ENCODE data around the gene RPS8.

DNA sequence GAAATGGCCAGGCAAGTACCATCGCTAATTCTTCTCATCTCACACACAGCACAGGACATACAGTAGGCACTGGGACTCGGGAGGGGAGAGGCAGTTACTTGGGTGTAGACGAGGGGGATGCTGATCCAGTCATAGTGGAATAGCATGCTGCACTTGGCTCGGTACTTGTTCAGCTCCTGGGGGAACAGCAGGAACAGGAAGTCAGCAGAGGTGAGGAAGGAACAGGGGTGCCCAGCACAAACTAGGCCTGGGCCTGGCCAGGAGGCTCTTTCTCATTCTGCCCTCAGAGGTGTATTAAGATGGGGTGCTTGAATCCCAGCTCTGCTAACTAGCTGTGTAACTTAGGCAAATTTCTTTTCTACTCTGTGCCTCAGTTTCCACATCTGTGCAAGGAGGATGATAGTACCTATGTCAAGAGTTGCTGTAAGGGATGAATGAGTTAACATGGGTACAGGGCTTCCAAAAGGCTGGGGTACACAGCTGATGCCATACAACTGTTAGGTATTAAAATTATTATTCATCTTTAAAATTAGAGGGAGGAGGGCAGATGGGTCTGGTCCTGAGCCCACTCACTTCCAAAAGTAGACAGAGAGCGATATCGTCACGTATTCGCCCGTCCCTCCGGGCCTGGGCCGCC is 10.3 kb downstream of the RPS8 start:
- TF ChIP-seq, protein P1, sequence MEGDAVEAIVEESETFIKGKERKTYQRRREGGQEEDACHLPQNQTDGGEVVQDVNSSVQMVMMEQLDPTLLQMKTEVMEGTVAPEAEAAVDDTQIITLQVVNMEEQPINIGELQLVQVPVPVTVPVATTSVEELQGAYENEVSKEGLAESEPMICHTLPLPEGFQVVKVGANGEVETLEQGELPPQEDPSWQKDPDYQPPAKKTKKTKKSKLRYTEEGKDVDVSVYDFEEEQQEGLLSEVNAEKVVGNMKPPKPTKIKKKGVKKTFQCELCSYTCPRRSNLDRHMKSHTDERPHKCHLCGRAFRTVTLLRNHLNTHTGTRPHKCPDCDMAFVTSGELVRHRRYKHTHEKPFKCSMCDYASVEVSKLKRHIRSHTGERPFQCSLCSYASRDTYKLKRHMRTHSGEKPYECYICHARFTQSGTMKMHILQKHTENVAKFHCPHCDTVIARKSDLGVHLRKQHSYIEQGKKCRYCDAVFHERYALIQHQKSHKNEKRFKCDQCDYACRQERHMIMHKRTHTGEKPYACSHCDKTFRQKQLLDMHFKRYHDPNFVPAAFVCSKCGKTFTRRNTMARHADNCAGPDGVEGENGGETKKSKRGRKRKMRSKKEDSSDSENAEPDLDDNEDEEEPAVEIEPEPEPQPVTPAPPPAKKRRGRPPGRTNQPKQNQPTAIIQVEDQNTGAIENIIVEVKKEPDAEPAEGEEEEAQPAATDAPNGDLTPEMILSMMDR (IDR thresholded peaks at IDR 0.05) = no peak
- TF ChIP-seq POLR2A (IDR thresholded peaks at IDR 0.05; ENCODE audit: low read depth) = no peak
- no peak for TF ChIP-seq POLR2AphosphoS5 (IDR thresholded peaks at IDR 0.05)

Data from esophagus muscularis mucosa (tissue), 3 donors.